Inferior parietal cortex (tissue), 1 donor: ENCODE data around the gene AGAP1.
"Not testable (repeated sequence)": the region's sequence is repeated elsewhere in the genome, so short reads cannot be mapped to it uniquely, and the experiment has no call there.

ENCODE experiments used
- DNase-seq: peaks from one replicate; pipeline ENCODE4 v3.0.0-alpha.2; 2016; ENCODE audit errors: extremely low spot score

AGAP1 gene

GRCh38 chr2:236122236-236122635, 628.4 kb downstream of the AGAP1 start:
- no peak for DNase-seq

GRCh38 chr2:236123716-236124115, 629.9 kb downstream of the AGAP1 start:
- DNase-seq: no peak

DNA sequence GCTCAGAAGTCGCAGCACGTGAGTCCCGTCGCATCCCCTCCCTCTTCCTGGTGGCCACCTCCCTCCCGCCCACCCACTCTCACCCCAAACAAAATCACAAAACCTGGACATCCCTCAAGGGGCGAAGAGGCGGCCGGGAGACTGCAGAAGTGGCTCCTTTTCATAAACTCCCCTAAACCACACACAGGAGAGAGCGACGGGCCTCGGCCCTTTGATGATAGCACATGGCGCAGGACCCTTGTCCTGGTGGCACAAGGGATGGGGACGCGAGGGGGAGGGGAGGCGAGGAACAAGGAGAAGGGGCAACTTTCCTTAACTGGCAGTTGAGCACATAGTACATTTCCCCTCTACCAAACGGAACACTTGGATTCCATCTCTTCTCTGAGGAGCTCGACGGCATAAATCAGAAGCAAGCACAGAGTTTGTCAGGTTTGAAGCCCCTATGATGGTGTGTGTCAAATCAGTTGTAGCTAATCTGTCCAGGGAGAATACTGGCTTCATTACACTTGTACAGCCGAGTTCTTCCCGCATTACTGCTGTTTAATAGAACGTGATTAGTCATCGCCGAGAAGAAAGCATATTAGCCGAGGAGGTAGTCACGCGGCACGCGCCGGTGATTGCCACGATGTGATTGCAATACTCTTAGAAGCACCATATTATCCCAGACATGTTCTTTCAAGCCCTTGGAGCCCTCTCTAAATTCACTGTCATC, 630.5 kb downstream of the AGAP1 start:
- DNase-seq: no peak

GRCh38 chr2:236125541-236125940, 631.7 kb downstream of the AGAP1 start:
- DNase-seq: no peak

DNA sequence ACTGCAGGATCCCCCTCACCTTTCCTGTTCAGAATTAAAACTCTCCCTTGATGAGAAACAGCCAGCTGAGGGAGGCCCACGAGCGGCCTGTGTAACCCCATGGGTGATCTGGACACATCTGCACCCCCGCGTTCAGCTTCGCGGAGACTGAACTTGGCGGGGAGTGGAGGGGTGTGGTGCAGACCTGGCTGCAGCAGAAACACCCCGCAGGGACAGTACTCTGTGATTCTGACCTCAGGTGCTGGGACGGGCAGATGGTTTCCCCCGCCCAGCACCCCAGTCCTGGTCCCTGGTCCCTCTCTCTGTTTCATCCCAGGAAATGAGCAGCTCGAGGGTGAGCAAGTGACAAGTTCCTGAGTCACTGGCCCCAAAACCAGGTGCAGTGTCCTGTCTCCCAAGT, 633.2 kb downstream of the AGAP1 start:
- no peak for DNase-seq

DNA sequence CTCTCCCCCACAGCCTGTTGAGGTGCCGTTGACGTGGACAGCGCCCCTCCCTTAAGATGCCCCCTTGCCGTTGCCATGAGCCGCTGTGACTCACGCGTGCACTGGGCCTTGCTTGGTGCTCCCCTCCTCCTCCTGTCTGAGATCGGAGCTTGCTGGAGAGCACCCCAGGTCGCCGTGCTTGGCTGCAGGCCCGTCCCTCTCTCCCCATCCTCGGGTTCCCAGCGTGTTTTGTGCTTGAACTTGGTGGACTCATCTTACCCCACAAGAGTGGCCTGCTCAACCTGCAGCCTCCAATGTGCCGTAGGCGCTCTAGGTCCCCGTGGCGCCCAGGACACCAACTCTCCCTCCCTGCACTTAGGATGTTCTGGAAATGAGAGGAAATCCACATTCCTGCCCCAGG, 634.5 kb downstream of the AGAP1 start:
- no peak for DNase-seq

DNA sequence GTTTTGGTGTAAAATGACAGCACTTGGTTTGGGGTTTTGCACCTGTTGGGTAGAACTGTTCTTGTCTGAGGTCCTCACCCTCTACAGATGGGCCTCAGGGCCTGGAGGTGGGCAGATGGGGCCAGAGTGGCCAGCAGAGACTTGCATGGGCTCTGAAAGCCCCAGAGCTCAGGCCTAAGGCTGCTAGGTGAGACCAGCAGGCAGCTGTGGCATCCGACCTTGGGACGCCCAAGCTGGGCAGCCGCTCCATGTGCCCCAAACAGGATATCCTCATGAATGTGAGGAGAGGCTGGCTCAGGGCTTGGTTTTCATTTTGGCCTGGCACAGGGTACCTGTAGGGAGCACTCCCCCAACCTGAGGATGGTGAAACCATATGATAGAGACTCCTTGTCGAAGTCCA, 636.1 kb downstream of the AGAP1 start:
- DNase-seq: no peak

DNA sequence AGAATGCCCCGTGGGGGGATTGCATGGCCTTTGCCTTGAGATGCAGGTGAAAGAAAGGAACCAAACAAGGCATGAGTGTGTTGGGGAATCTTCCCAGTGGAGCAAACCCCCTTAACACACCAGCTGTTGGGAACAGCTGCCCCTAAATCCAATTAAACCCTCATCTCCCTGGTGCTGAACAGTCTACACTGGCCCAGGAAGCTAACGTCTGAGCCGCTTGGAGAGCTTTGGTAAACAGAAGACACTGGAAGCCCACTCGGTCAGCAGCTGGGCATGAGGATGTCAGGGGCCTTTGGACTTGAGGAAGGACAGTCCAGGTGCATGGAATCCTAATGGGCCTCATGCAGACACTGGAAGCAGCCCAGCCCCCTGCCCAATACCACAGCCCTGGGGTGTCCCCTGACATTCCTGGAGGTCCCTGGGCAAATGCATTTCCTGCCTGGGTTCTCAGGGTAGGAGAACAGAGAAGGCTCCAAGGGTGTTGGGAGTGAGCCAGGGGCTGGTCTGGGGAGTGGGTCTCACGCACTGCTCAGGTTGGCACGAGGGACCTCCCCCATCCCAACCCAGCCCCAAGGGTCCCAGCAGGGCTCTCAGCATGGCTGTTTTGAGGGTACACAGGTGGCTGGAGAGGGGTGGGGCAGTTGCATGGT, 636.6 kb downstream of the AGAP1 start:
- no peak for DNase-seq

DNA sequence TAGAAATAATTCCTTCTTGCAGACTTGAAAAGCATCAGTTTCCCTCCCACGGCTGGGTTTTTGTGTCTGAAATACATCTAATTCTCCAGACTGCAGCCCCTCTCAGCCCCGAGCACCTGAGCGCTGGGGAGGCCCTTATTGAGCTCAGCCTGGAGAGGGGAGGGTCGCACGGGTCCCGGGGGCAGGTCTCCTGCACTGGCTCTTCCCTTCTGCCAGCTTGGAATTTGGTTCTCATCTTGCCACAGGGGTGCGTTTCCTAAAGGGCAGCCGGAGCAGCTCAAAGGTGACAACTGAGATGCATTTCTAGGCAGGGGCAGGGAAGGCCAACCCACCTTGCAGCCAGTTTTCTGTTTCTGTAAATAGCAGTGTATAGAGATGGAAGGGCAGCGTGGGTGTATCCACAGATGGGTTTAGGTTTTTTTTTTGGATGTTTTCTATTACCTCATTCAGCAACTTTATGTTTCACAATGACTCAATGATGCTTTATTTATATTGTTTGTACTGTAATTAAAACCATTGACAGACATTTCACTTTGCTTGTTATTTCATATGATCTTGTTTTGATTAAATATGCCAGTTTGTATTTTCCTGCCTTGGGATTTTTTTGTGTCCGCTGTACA, 637.3 kb downstream of the AGAP1 start:
- DNase-seq: no peak

DNA sequence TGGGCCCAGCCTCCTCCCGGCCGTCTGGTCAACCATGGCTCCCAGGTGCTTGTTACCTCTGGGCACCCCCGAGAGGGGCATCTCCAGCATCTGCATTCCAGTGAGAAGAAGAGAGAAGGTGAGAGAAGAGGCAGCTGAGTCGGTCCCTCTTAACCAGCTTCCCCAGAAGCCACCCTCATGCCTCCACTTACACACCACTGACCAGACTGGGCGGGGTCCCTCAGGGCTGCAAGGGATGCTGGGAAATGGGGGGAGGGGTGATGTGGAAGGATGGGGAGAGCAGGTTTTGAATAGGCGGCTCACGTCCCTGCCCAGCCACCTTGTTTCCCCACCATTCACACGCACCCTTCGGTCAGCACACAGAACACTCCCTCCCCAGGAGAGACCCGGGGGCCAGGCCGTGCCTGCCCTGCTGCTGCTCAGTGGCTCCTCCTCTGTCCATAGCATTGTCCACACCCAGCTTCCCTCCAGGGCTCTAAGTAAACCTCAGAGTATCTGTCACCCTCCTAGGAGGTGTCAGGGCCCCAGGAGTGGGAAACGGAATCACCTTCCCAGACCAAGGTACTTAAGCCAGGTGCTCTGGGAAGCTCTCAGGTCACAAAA, 639.7 kb downstream of the AGAP1 start:
- DNase-seq: no peak

DNA sequence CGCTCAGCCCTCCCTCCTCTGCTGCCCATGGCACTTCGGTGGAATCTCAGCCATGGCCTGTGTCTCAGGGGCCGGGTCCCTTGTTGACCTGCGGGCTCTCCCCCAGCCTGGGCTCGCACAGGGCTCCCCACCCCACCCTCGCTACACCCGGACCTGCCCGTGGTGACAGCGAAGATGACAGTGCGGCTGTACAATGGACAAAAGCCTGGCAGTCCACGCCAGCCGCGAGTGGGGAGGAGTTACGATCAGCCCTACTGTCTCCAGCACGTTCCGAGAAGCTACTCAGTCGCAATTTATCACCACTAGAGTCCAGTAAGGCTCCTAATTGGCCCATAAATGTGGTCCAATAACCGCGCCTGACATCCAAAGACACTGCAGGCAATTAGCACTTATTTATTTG, 642.7 kb downstream of the AGAP1 start:
- no peak for DNase-seq

GRCh38 chr2:236137066-236137465, 643.2 kb downstream of the AGAP1 start:
- no peak for DNase-seq

- DNase-seq: not testable (repeated sequence)
Measured at GRCh38 chr2:236141616-236142015, 647.8 kb downstream of the AGAP1 start.

DNA sequence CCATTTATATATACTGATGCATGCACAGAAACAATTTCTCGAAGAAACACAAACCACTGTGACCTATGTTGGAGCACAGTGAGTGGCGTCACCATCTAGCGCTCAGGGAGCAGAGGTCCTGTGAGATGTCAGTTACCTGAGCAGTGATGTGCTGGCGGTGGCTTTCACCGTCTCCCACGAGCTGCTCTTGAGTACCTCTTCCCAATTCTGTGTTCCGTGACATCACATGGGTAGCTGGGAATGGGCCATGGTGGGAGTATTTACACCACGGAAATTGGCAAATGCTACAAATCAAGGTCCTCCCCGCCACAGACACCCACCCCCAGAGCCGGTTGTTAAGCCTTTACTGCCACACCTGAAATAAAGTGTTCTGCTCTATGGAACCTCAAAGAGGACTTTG, 650.0 kb downstream of the AGAP1 start:
- no peak for DNase-seq

DNA sequence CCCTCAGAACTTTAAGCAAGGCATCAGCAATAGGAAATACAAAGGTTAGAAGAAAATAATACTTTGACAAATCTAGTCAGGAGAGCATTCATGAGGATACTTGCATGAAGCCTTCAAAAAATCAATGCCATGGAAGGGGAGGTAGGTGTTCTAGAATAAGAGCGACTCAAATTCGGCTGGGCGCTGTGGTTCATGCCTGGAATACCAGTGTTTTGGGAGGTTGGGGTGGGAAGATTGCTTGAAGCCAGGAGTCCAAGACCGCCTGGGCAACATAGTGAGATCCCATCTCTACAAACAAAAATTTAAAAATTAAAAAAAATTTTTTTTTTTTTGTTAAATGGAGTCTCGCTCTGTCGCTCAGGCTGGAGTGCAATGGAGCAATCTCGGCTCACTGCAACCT, 652.6 kb downstream of the AGAP1 start:
- DNase-seq: no peak

- DNase-seq: no peak
Measured at GRCh38 chr2:236155406-236155805, 661.6 kb downstream of the AGAP1 start.

- DNase-seq: no peak
Measured at GRCh38 chr2:236156095-236156859, 662.4 kb downstream of the AGAP1 start.

DNA sequence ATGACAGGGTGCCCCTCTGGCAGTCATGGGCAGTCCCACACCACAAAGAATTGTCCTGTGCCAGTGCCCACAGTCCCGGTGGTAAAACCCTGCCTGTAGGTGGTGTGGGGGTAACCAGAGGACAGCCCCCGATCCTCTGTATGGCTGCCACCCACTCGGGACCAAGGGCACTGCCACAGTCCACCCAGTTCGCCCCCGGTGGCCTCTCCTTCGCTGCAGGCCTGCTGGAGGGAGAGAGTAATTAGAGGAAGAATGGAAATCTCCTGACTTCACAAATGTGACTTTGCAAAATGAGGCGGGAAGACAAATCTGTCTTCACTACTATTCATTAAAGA, 663.0 kb downstream of the AGAP1 start:
- DNase-seq: no peak

DNA sequence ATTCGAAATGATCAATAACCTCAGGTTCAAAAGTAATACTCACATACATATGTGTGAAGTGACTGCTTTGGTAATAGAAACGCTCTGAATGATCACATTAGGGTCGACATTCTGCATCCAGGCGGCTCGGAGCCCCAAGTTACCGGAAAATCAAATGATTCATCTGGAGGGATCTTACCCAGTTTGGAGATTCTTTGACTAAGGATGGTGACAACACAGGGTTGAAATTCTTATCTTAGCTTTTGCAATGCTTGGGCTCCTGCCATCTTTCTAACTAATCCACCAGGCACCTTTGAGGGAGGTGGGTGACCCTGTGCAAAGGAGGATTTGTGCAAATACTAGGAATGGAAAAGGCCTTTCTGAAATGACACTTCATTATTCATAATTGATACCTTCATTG, 663.5 kb downstream of the AGAP1 start:
- DNase-seq: no peak

DNA sequence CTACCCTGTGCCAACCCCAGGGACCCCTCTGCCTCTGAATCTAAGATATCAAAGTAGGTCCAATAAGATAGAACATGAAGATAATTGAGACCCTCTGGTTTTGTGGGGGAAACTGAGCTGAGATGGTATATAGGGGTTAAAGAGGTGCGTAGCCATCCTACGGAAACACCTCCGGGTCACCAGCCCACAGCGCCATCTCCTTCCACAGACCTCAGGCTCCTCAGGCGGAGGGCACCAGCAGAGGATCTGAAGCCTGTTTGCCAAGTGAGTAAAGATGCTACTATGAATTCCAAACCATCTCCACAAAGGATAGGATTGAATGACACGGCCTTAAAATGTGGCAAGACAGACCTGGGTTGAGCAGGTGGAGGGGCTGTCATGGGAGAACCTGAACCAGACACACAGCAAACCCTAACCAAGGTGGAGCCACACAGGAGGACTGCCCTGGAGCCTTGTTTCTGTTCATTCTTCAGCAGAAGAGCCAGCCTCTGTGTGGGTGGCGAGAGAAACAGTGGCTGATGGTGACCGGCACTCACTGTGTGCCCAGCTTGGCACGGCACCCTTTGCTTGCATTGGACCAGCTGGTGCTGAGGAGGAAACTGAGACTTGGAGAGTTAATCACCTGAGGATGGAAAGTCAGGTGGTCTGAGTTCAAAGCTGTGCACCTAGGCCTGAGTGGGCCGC, 664.1 kb downstream of the AGAP1 start:
- no peak for DNase-seq

GRCh38 chr2:236158969-236159777, 665.3 kb downstream of the AGAP1 start:
- DNase-seq: no peak
